Adrenal gland (tissue), 5 donors: Measurements from ENCODE around the gene EDEM2.

Experiments
- CTCF ChIP-seq, 6 experiments: fragments of 450-650 bp in 4 of 6; fragments of 200-600 bp in 2 of 6; sonication (generic) in 1 of 6; IDR thresholded peaks; 1 replicate in 5 of 6; 2 replicates in 1 of 6; pipeline versions ENCODE4 v1.5.1 to v1.8.0; 2016 to 2021; ENCODE audit warnings: antibody characterized with exemption in 6 of 6, mild to moderate bottlenecking in 2 of 6, moderate library complexity in 1 of 6
- POLR2A ChIP-seq, 2 donors: fragments of 450-650 bp; IDR thresholded peaks; one replicate each; pipeline ENCODE4 v1.6.1; 2017; ENCODE audit warnings: antibody characterized with exemption in 2 of 2, mild to moderate bottlenecking in 2 of 2, moderate library complexity in 1 of 2
- donor health status: DM: no; HTN: no; CAD: no.

GRCh38 chr20:35151736-35152135, 4.6 kb upstream of the EDEM2 start:
- TF ChIP-seq CTCF (IDR thresholded peaks at IDR 0.05) (no peak), POLR2A (IDR thresholded peaks at IDR 0.05) (no peak)
